SK-N-SH (cell line): ENCODE results near the gene SRGAP1. TPM values are rescaled to one million over a fixed set of nuclear protein-coding genes. Genes with fewer than 3 reads are reported as not detected.
A peak's percentile ranks its signal among the peaks of the same experiment; 100 is the strongest.

ENCODE experiments used
- CTCF ChIA-PET: fragments of 300-600, 350-600 bp; formaldehyde crosslinking; extraction: SDS; loops from one replicate; lab custom pipeline; 2021; lab: Yijun Ruan, JAX
- POLR2A ChIA-PET: fragments of 350-600 bp; sonication (Branson Sonifier 250); formaldehyde crosslinking; extraction: SDS; loops from one replicate; lab custom pipeline; 2020; ENCODE audit warnings: antibody characterized with exemption, inconsistent platforms; lab: Yijun Ruan, JAX
- DNase-seq: peaks from one replicate; pipeline ENCODE4 v3.0.0; 2012
- H2AFZ ChIP-seq: fragments of 200-600 bp; sonication (generic); 2 replicates; pipeline ENCODE4 v1.8.1; 2016; ENCODE audit warnings: antibody characterized with exemption, mild to moderate bottlenecking, low read depth
- H3F3A ChIP-seq: fragments of 200-600 bp; sonication (generic); replicated peaks from 2 replicates; pipeline ENCODE3; 2016; ENCODE audit warnings: antibody characterized with exemption, mild to moderate bottlenecking; ENCODE audit not compliant: insufficient read depth
- H3K27ac ChIP-seq, 2 experiments: fragments of 200-500 bp in 1 of 2; fragments of 200-600 bp in 1 of 2; sonication (Bioruptor generic) in 1 of 2; sonication (generic), shearing (Covaris generic) in 1 of 2; 2 replicates each; pipeline versions ENCODE4 v1.5.1 to v1.6.1; 2014 to 2016; ENCODE audit warnings: low read depth in 2 of 2, inconsistent platforms in 1 of 2, low read length in 1 of 2, mild to moderate bottlenecking in 1 of 2, mixed read lengths in 1 of 2
- H3K27me3 ChIP-seq: fragments of 200-600 bp; sonication (generic), shearing (Covaris generic); 2 replicates; pipeline ENCODE4 v1.6.1; 2016; ENCODE audit warnings: mixed run types; ENCODE audit not compliant: insufficient read depth
- H3K36me3 ChIP-seq, 2 experiments: fragments of 200-500 bp in 1 of 2; fragments of 200-600 bp in 1 of 2; sonication (Bioruptor generic) in 1 of 2; sonication (generic) in 1 of 2; replicated peaks in 1 of 2; 2 replicates each; pipeline versions ENCODE3 to v1.5.1; 2014 to 2016; ENCODE audit warnings: low read length in 1 of 2, mild to moderate bottlenecking in 1 of 2; ENCODE audit not compliant: insufficient read depth in 2 of 2, control insufficient read depth in 1 of 2
- H3K4me1 ChIP-seq, 2 experiments: fragments of 200-500 bp in 1 of 2; fragments of 200-600 bp in 1 of 2; sonication (Bioruptor generic) in 1 of 2; sonication (generic), shearing (Covaris generic) in 1 of 2; 2 replicates each; pipeline versions ENCODE4 v1.5.1 to v1.6.1; 2014 to 2016; ENCODE audit warnings: low read depth in 1 of 2, low read length in 1 of 2, mixed run types in 1 of 2; ENCODE audit not compliant: insufficient read depth in 2 of 2, control insufficient read depth in 1 of 2
- H3K4me2 ChIP-seq: fragments of 200-600 bp; sonication (generic), shearing (Covaris generic); 2 replicates; pipeline ENCODE4 v1.6.1; 2017; ENCODE audit warnings: mixed run types
- H3K4me3 ChIP-seq, 2 experiments: fragments of 200-500 bp in 1 of 2; fragments of 200-600 bp in 1 of 2; sonication (Bioruptor generic) in 1 of 2; sonication (generic), shearing (Covaris generic) in 1 of 2; 2 replicates each; pipeline versions ENCODE4 v1.5.1 to v1.8.1; 2014 to 2016; ENCODE audit warnings: low read depth in 2 of 2, inconsistent platforms in 1 of 2, low read length in 1 of 2, mild to moderate bottlenecking in 1 of 2, mixed read lengths in 1 of 2, moderate library complexity in 1 of 2
- H3K79me2 ChIP-seq: fragments of 200-600 bp; sonication (generic); 2 replicates; pipeline ENCODE4 v1.8.1; 2017; ENCODE audit warnings: mild to moderate bottlenecking; ENCODE audit not compliant: insufficient read depth
- H3K9ac ChIP-seq: fragments of 200-600 bp; sonication (generic); 2 replicates; pipeline ENCODE4 v1.6.1; 2017; ENCODE audit warnings: mixed run types
- H3K9me2 ChIP-seq: fragments of 200-600 bp; sonication (generic); 2 replicates; pipeline ENCODE4 v1.6.1; 2017; ENCODE audit warnings: mixed run types
- H3K9me3 ChIP-seq: fragments of 200-600 bp; sonication (generic); 2 replicates; pipeline ENCODE4 v1.6.1; 2017; ENCODE audit warnings: mixed run types, mild to moderate bottlenecking, moderate library complexity
- H4K20me1 ChIP-seq: fragments of 200-600 bp; sonication (generic); 2 replicates; pipeline ENCODE4 v1.6.1; 2017; ENCODE audit warnings: mild to moderate bottlenecking, mixed run types; ENCODE audit not compliant: insufficient read depth
- CHD2 ChIP-seq: fragments of 150-350 bp; IDR thresholded peaks from 2 replicates; pipeline ENCODE4 v1.6.1; 2018; ENCODE audit warnings: low read length; ENCODE audit not compliant: partially characterized antibody
- EZH2phosphoT487 ChIP-seq: fragments of 200-600 bp; sonication (generic); IDR thresholded peaks from 2 replicates; pipeline ENCODE4 v1.6.1; 2017; ENCODE audit warnings: low read depth, mixed run types, mild to moderate bottlenecking, antibody characterized with exemption, moderate library complexity, borderline replicate concordance
- FOSL2 ChIP-seq: IDR thresholded peaks from 2 replicates; pipeline ENCODE4 v1.4.0; 2012; ENCODE audit warnings: low read depth, mild to moderate bottlenecking, moderate library complexity, borderline replicate concordance
- MEF2A ChIP-seq: IDR thresholded peaks from 2 replicates; pipeline ENCODE4 v1.4.0; 2012; ENCODE audit warnings: low read depth, borderline replicate concordance
- MXI1 ChIP-seq: IDR thresholded peaks from 2 replicates; pipeline ENCODE4 v1.6.1; 2012; ENCODE audit warnings: mild to moderate bottlenecking, low read depth, low read length, improper control_type of control experiment
- NFIC ChIP-seq: IDR thresholded peaks from 2 replicates; pipeline ENCODE4 v1.4.0; 2012; ENCODE audit warnings: borderline replicate concordance
- PBX3 ChIP-seq: IDR thresholded peaks from 2 replicates; pipeline ENCODE4; 2012
- POLR2AphosphoS5 ChIP-seq: IDR thresholded peaks from 2 replicates; pipeline ENCODE4 v1.6.1; 2012; ENCODE audit warnings: low read depth, low read length
- RAD21 ChIP-seq: IDR thresholded peaks from 2 replicates; pipeline ENCODE4 v1.6.1; 2012; ENCODE audit warnings: mild to moderate bottlenecking, low read length
- RCOR1 ChIP-seq: fragments of 150-350 bp; IDR thresholded peaks from 2 replicates; pipeline ENCODE4 v1.6.1; 2017; ENCODE audit warnings: antibody characterized with exemption, low read length
- RFX5 ChIP-seq: IDR thresholded peaks from 2 replicates; pipeline ENCODE4 v1.6.1; 2012; ENCODE audit warnings: mild to moderate bottlenecking, improper control_type of control experiment, low read length
- TCF12 ChIP-seq: IDR thresholded peaks from 2 replicates; pipeline ENCODE4 v1.4.0; 2012
- TEAD4 ChIP-seq: IDR thresholded peaks from 2 replicates; pipeline ENCODE4 v1.4.0; 2012; ENCODE audit warnings: mild to moderate bottlenecking, borderline replicate concordance; ENCODE audit not compliant: insufficient read depth
- USF1 ChIP-seq: IDR thresholded peaks from 2 replicates; pipeline ENCODE4 v1.4.0; 2012; ENCODE audit warnings: low read depth, borderline replicate concordance
- USF2 ChIP-seq: fragments of 150-350 bp; IDR thresholded peaks from 2 replicates; pipeline ENCODE4 v1.6.1; 2017; ENCODE audit warnings: antibody characterized with exemption, low read length, low read depth, borderline replicate concordance
- ZBTB33 ChIP-seq: IDR thresholded peaks from 2 replicates; pipeline ENCODE4 v1.4.0; 2012; ENCODE audit warnings: low read depth, borderline replicate concordance
- WGBS: methylation state at CpG from one replicate; pipeline ENCODE4 v1.1.6; 2017; ENCODE audit warnings: low lambda C conversion rate; 5-methylcytosine and 5-hydroxymethylcytosine counted together
- polyA plus RNA-seq, 3 experiments: library from polyadenylated mRNA; depleted of rRNA; stranded (reverse); fragments of >200 nt; gene quantifications; 2 replicates each; pipeline ENCODE4 v1.2.3, GENCODE V29; 2012

Gene SRGAP1
- polyA plus RNA-seq, 1 of the 3 experiments (the other 2 are of a cell fraction) = 2.6 TPM

- H3K4me1 ChIP-seq = peaks cover 0 to 2% of the 10 kb centered on the region in 2 experiments; a peak in 2 of 4 replicates
- no peak overlapping the region for H3K9ac ChIP-seq
- no peak overlapping the region for H3K4me2 ChIP-seq
- H3K9me3 ChIP-seq = no peaks in the 10 kb centered on the region
- POLR2A ChIA-PET = no interaction called here
- CTCF ChIA-PET = interaction anchor here (0.7 to 1.3 kb wide), 3 partner anchors 9 to 139 kb away, joined by 3 to 4 read pairs (median 3); no protein-coding TSS in a partner anchor
- no peaks in the 10 kb centered on the region for H4K20me1 ChIP-seq
- 0 out of 4 replicates have a peak overlapping the region, but pooled peaks of 1 of the 2 experiments have one; percentile 4 for H3K27ac ChIP-seq
- peaks cover 8 to 10% of the 10 kb centered on the region in 2 experiments for H3K36me3 ChIP-seq
- no peak overlapping the region for H3K4me3 ChIP-seq
- no peaks in the 10 kb centered on the region for H3K79me2 ChIP-seq
- TF ChIP-seq ZBTB33 (no peak), PBX3 (no peak), POLR2AphosphoS5 (no peak), USF1 (no peak), NFIC (no peak), EZH2phosphoT487 (no peak), RFX5 (no peak), TEAD4 (no peak), FOSL2 (no peak), MEF2A (no peak), MXI1 (no peak), RCOR1 (no peak), CHD2 (no peak), TCF12 (no peak), RAD21 (no peak), USF2 (no peak)
- WGBS = 75% methylated on average over 2 of the region's 2 CpGs
- H3K27me3 ChIP-seq = no peaks in the 10 kb centered on the region
- H3K9me2 ChIP-seq = no peaks in the 10 kb centered on the region
- no peak for DNase-seq
- no peak overlapping the region for H2AFZ ChIP-seq
- peaks cover 5% of the 10 kb centered on the region for H3F3A ChIP-seq
These were observed 221.5 kb downstream of the SRGAP1 start for GRCh38 chr12:64065881-64066451.
